Thoracic aorta (tissue), 2 donors: Measurements from ENCODE around the gene JPH3. TPM values are rescaled to one million over a fixed set of nuclear protein-coding genes. Genes with fewer than 3 reads are reported as not detected.

Experiments
- ATAC-seq: fragments of 150-250 bp; one replicate; pipeline ENCODE4 v1.8.0; 2017; ENCODE audit warnings: low read depth; ENCODE audit not compliant: insufficient number of reproducible peaks, low FRiP score
- DNase-seq: peaks from one replicate; pipeline ENCODE4 v3.0.0-alpha.2; 2020; ENCODE audit warnings: low spot score
- H3K27ac ChIP-seq, 2 donors: fragments of 200-600 bp; sonication (generic); 1 replicate in 1 of 2; 2 replicates in 1 of 2; pipeline ENCODE4 v1.5.1; 2016; ENCODE audit warnings: mild to moderate bottlenecking in 2 of 2, moderate library complexity in 2 of 2
- H3K27me3 ChIP-seq: fragments of 200-600 bp; sonication (generic); replicated peaks from 2 replicates; pipeline ENCODE4 v1.6.0; 2016; ENCODE audit warnings: mild to moderate bottlenecking; ENCODE audit not compliant: insufficient read depth
- H3K36me3 ChIP-seq: fragments of 200-600 bp; sonication (generic); one replicate; pipeline ENCODE4 v1.5.1; 2016
- H3K4me1 ChIP-seq, 2 donors: fragments of 200-600 bp; sonication (generic); 1 replicate in 1 of 2; 2 replicates in 1 of 2; pipeline versions ENCODE4 v1.5.1 to v1.6.0; 2016; ENCODE audit warnings: low read depth in 2 of 2, mild to moderate bottlenecking in 1 of 2; ENCODE audit not compliant: control insufficient read depth in 1 of 2
- H3K4me3 ChIP-seq: fragments of 200-600 bp; sonication (generic); 2 replicates; pipeline ENCODE4 v1.5.1; 2016; ENCODE audit warnings: mild to moderate bottlenecking
- H3K9me3 ChIP-seq: fragments of 200-600 bp; sonication (generic); 2 replicates; pipeline ENCODE4 v1.5.1; 2016
- CTCF ChIP-seq: fragments of 200-600 bp; sonication (generic); IDR thresholded peaks from one replicate; pipeline ENCODE4 v1.5.1; 2019; ENCODE audit warnings: antibody characterized with exemption
- total RNA-seq, 2 donors: library from RNA; depleted of rRNA; stranded (reverse); fragments of >200 nt; gene quantifications; one replicate each; pipeline versions ENCODE4 v1.1.0 to v1.2.3, GENCODE V29; 2016

The JPH3 gene
- total RNA-seq, 2 donors from 2014 or later: not detected

DNA sequence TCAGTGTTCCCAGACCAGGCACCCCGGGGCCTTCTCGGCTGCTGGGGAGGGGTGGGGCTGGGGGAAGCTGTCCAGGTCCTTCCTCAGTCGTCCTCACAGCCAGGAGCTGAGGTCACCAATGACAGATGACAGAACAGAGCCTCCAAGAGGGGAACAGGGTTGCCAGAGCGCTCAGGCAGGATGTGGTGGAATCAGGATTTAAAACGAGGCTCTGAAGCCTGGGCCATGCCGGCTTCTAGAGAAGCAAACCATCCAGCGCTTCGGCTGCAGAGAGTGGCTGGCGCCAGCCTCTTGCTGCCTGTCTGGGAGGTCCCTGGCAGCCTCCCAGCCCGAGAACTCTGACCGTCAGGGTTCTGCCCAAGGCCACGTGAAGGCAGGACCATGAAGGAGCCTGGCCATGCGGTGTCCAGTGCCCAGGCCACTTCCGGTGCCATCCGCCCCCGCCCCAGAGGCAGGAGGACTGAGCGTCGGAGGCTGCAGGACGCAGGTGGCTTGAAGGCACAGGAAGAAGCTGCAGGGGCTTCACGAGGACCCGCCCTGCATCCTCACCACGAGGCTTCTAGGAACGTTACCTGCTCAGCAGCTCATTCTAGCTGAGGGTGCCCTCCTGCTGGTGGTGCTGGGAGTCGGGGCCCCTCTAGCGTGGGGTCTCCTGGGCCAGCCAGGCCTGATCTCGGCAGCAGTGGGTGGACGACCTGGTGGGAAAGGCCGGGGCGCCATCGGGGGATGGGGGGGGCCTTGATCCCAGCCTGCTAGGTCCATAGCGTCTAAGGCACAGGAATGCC is 85.0 kb downstream of the JPH3 start:
- Histone ChIP-seq H3K4me3 (no peak overlapping the region), H3K27ac (no peak overlapping the region), H3K27me3 (no peaks in the 10 kb centered on the region), H3K9me3 (no peaks in the 10 kb centered on the region), H3K36me3 (no peaks in the 10 kb centered on the region), H3K4me1 (peaks cover 0 to 8% of the 10 kb centered on the region in 2 donors)
- DNase-seq (no peak), ATAC-seq (no peak)
- TF ChIP-seq CTCF: no peak

DNA sequence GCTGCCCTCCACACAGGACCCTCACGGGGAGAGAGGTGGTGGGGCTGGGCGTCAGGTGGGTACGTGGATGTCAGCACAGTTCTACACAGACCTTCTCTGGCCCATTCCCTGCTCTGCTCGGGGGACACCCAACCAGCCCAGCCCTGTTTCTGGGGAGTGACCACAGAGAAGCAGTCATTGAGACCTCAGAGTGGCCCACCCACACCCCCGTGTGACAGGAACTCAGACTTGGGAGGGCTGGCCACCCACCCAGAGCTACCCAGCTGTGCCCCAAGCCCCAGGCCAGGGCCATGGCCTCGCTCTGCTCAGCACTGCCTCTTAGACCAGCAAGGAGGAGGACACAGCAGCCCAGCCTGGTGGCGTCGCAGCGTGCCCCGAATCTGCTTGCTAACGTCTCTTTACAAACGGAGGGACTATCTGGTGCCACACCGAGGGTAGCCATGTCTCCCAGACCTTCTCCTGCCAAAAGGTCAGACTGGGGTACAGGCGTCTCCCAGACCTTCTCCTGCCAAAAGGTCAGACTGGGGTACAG is 85.8 kb downstream of the JPH3 start:
- Histone ChIP-seq H3K4me1 (peaks cover 0 to 8% of the 10 kb centered on the region in 2 donors), H3K9me3 (no peaks in the 10 kb centered on the region), H3K27ac (no peak overlapping the region), H3K36me3 (no peaks in the 10 kb centered on the region), H3K27me3 (no peaks in the 10 kb centered on the region), H3K4me3 (no peak overlapping the region)
- DNase-seq (no peak), ATAC-seq (no peak)
- no peak for TF ChIP-seq CTCF

DNA sequence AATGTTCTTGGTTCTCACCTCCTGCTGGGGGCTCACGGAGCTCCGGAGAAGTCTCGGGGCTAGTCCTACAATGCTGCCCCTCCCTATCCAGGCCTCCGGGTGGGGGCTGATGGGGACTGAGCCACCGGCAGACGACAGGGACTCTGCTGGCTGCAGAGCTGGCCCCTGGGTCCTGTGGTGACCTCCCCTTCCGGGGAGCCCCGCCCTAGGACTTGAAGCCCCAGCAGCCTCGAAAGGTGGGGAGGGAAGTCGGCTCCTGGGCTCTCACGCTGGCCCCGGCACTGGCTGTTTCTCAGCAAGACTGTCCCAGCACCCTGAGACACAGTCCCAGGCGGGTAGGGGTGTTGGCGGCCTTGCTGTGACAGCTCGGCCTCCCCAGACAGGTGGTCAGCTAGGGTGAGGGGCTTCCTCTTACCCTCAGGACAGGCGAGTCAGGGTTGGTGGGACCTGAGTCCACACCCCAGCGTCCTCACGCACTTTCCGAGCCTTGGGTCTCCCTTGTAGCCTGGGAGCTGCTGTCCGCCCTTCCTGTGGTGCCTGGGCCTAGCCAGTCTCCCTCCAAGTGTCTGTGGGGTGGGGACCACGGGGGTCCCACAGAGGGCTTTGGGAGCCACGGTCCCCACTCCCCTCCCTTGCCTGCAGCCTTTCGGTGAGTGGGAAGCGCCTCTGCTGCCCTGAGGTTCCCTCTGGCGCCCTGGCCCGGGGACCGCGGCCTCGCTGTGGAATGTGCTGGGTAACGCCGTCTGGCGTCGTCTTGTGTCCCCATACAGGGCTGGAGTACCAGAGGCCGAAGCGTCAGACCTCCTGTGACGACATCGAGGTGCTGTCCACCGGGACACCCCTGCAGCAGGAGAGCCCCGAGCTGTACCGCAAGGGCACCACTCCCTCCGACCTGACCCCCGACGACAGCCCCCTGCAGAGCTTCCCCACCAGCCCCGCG is 86.8 kb downstream of the JPH3 start:
- no peak for ATAC-seq
- peaks cover 0 to 8% of the 10 kb centered on the region in 2 donors for H3K4me1 ChIP-seq
- H3K4me3 ChIP-seq: no peak overlapping the region
- no peaks in the 10 kb centered on the region for H3K36me3 ChIP-seq
- DNase-seq: no peak
- H3K27me3 ChIP-seq: no peaks in the 10 kb centered on the region
- TF ChIP-seq CTCF: no peak
- no peak overlapping the region for H3K27ac ChIP-seq
- no peaks in the 10 kb centered on the region for H3K9me3 ChIP-seq

GRCh38 chr16:87689956-87690465 is 87.7 kb downstream of the JPH3 start:
- H3K36me3 ChIP-seq: no peaks in the 10 kb centered on the region
- H3K4me3 ChIP-seq: no peak overlapping the region
- no peaks in the 10 kb centered on the region for H3K27me3 ChIP-seq
- H3K27ac ChIP-seq: no peak overlapping the region
- DNase-seq (no peak), ATAC-seq (no peak)
- no peaks in the 10 kb centered on the region for H3K9me3 ChIP-seq
- TF ChIP-seq CTCF: no peak
- peaks cover 0 to 8% of the 10 kb centered on the region in 2 donors for H3K4me1 ChIP-seq
